IPS DF 4.7 (cell line): ENCODE results near the gene LINC00237.

ENCODE experiments used
- DNase-seq: peaks from one replicate; pipeline ENCODE4 v3.0.0-alpha.2; 2013; ENCODE audit warnings: low spot score; ENCODE audit errors: extremely low read depth

LINC00237 gene

GRCh38 chr20:21125849-21126580 lies 19.9 kb upstream of the LINC00237 start, which contains the start of gene KIZ:
Gene KIZ, plus strand, starts transcription at chr20:21126082. Its CDS starts 34 bp downstream, at chr20:21126116.
- DNase-seq = no peak

GRCh38 chr20:21125072-21125848 lies 19.1 kb upstream of the LINC00237 start:
- DNase-seq = no peak

GRCh38 chr20:21124190-21124589 lies 18.0 kb upstream of the LINC00237 start:
- DNase-seq = no peak

GRCh38 chr20:21118782-21119181 lies 12.6 kb upstream of the LINC00237 start:
- no peak for DNase-seq

GRCh38 chr20:21118138-21118537 lies 12.0 kb upstream of the LINC00237 start:
- no peak for DNase-seq

- DNase-seq = no peak
Measured at GRCh38 chr20:21117521-21117920, 11.4 kb upstream of the LINC00237 start.

GRCh38 chr20:21114584-21114983 lies 8.4 kb upstream of the LINC00237 start:
- no peak for DNase-seq

- no peak for DNase-seq
Measured at GRCh38 chr20:21113697-21114096, 7.5 kb upstream of the LINC00237 start.

GRCh38 chr20:21111416-21111815 lies 5.3 kb upstream of the LINC00237 start:
- DNase-seq = no peak

GRCh38 chr20:21110811-21111210 lies 4.7 kb upstream of the LINC00237 start:
- no peak for DNase-seq

GRCh38 chr20:21109144-21109543 lies 3.0 kb upstream of the LINC00237 start:
- no peak for DNase-seq

- DNase-seq = no peak
Measured at GRCh38 chr20:21105429-21106170, 558 bp downstream of the LINC00237 start.

GRCh38 chr20:21104921-21105320 lies 1.2 kb downstream of the LINC00237 start:
- DNase-seq = no peak

- DNase-seq = no peak
Measured at GRCh38 chr20:21104466-21104761, 1.7 kb downstream of the LINC00237 start.

- no peak for DNase-seq
Measured at GRCh38 chr20:21103582-21104465, 2.3 kb downstream of the LINC00237 start.

- DNase-seq = no peak
Measured at GRCh38 chr20:21102603-21103311, 3.4 kb downstream of the LINC00237 start.

- no peak for DNase-seq
Measured at GRCh38 chr20:21101932-21102575, 4.1 kb downstream of the LINC00237 start.

- no peak for DNase-seq
Measured at GRCh38 chr20:21101453-21101931, 4.7 kb downstream of the LINC00237 start.

GRCh38 chr20:21100578-21101452 lies 5.3 kb downstream of the LINC00237 start:
- no peak for DNase-seq
